Ovary (tissue), 9 donors: ENCODE data around the gene DSCAML1. TPM values are rescaled to one million over a fixed set of nuclear protein-coding genes. Genes with fewer than 3 reads are reported as not detected.
A peak's percentile ranks its signal among the peaks of the same experiment; 100 is the strongest.

Experiments
- DNase-seq, 5 donors: peaks; one replicate each; pipeline ENCODE4 v3.0.0-alpha.2; 2019 to 2020
- H3K27ac ChIP-seq, 2 donors: fragments of 200-600 bp; one replicate each; pipeline versions ENCODE4 v1.5.1 to v1.8.0; 2019 to 2022
- H3K27me3 ChIP-seq: fragments of 200-600 bp; one replicate; pipeline ENCODE4 v1.8.0; 2022
- H3K36me3 ChIP-seq: fragments of 200-600 bp; sonication (generic); one replicate; pipeline ENCODE4 v1.5.1; 2019
- H3K4me1 ChIP-seq: one replicate; pipeline ENCODE4 v1.8.1; 2013; ENCODE audit warnings: mild to moderate bottlenecking, moderate library complexity; ENCODE audit not compliant: insufficient read depth
- H3K4me3 ChIP-seq: fragments of 200-600 bp; sonication (generic); one replicate; pipeline ENCODE4 v1.5.1; 2017
- H3K9me3 ChIP-seq, 2 donors: fragments of 200-600 bp in 1 of 2; sonication (generic) in 1 of 2; one replicate each; pipeline versions ENCODE4 v1.5.1 to v1.8.1; 2013 to 2019; ENCODE audit warnings: mild to moderate bottlenecking in 1 of 2, moderate library complexity in 1 of 2
- EP300 ChIP-seq: sonication (generic); formaldehyde crosslinking; IDR thresholded peaks from one replicate; pipeline ENCODE4 v1.6.1; 2017; ENCODE audit warnings: antibody characterized with exemption
- POLR2A ChIP-seq: fragments of 450-650 bp; IDR thresholded peaks from one replicate; pipeline ENCODE4 v1.6.1; 2017; ENCODE audit warnings: antibody characterized with exemption, mild to moderate bottlenecking, moderate library complexity
- WGBS, 3 donors: extraction: QIAGEN DNeasy Blood & Tissue Kit in 1 of 3; methylation state at CpG; one replicate each; pipeline versions ENCODE4 v1.1.5 to v1.1.7; 2013 to 2017; 5-methylcytosine and 5-hydroxymethylcytosine counted together
- intact Hi-C, 4 donors: fragments of 100-400 bp; cut with DNase I; formaldehyde crosslinking; loops; one replicate each; pipeline versions ENCODE4 v1.11.0 to v1.15.1; 2022 to 2023
- polyA plus RNA-seq, 2 donors: library from polyadenylated mRNA; stranded (reverse); fragments of 200-250 nt in 1 of 2; fragments of 350-450 nt in 1 of 2; fragmentation: Illumina TruSeq in 1 of 2; extraction: RNeasy Lipid Tissue Mini Kit (QIAGEN cat#74804) in 1 of 2; gene quantifications; one replicate each; pipeline ENCODE4 v1.2.3, GENCODE V29; 2013 to 2014
- total RNA-seq, 7 donors: library from RNA; depleted of rRNA in 2 of 7; stranded (reverse); fragments of >200 nt in 2 of 7; fragmentation: NEBNext Ultra II Directional in 3 of 7; extraction: Animal tissue kit (Norgen Biotek cat#: 25700) in 3 of 7; gene quantifications; one replicate each; pipeline versions ENCODE4 v1.1.0 to v1.2.4, GENCODE V29; 2016 to 2023
- TF ChIP-seq, protein P1 (sequence below), 3 donors: fragments of 450-650 bp in 2 of 3; fragments of 200-600 bp in 1 of 3; IDR thresholded peaks; one replicate each; pipeline versions ENCODE4 v1.5.1 to v1.8.0; 2016 to 2022; ENCODE audit warnings: antibody characterized with exemption in 3 of 3, mild to moderate bottlenecking in 1 of 3
- donor health status: DM: no; HTN: no; CAD: no; lungs with moderate emphysema.
- donor health status: DM: no; HTN: no; CAD: no.
- donor health status: Bipolar disorder and iron deficiency.
- donor health status: DM: yes; HTN: yes; CAD: no.
- donor health status: DM: no; HTN: no; CAD: no.
- donor health status: DM: yes; HTN: yes; CAD: no.

Gene DSCAML1
- total and polyA plus RNA-seq, 9 donors: 0.77 to 16.5 (median 10.6) TPM

DNA sequence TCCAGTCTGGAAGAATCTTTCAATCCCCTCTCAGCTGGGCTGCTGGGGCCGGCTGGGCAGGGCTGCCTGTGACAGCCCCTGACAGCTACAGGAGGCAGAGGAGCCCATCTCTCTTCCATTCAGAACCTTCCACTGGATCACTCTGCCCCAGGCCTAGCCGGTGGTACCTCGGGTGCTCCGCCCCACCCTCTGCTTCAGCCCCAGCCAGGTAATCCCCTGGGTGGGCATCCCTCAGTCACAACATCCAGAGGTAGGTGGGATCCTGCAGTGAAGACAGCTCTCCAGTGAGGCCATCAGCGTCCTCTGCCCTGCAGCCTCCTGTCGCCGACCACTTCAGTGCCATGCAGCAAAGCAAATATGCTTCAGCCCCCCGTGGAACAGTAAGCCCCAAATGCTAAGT, 223.7 kb downstream of the DSCAML1 start:
- WGBS, 3 donors: 88 to 93% (median 89%) methylated on average over 8 of the region's 8 CpGs
- H3K27ac ChIP-seq: no peak overlapping the region
- DNase-seq: peak in 1 of 5 donors; percentile 12
- TF ChIP-seq POLR2A (no peak), EP300 (no peak)
- TF ChIP-seq, protein P1, sequence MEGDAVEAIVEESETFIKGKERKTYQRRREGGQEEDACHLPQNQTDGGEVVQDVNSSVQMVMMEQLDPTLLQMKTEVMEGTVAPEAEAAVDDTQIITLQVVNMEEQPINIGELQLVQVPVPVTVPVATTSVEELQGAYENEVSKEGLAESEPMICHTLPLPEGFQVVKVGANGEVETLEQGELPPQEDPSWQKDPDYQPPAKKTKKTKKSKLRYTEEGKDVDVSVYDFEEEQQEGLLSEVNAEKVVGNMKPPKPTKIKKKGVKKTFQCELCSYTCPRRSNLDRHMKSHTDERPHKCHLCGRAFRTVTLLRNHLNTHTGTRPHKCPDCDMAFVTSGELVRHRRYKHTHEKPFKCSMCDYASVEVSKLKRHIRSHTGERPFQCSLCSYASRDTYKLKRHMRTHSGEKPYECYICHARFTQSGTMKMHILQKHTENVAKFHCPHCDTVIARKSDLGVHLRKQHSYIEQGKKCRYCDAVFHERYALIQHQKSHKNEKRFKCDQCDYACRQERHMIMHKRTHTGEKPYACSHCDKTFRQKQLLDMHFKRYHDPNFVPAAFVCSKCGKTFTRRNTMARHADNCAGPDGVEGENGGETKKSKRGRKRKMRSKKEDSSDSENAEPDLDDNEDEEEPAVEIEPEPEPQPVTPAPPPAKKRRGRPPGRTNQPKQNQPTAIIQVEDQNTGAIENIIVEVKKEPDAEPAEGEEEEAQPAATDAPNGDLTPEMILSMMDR (IDR thresholded peaks at IDR 0.05): no peak
- no peaks in the 10 kb centered on the region for H3K27me3 ChIP-seq
- no peak overlapping the region for H3K4me3 ChIP-seq
- no peaks in the 10 kb centered on the region for H3K9me3 ChIP-seq
- no peaks in the 10 kb centered on the region for H3K4me1 ChIP-seq
- intact Hi-C loops: no loop called here
- H3K36me3 ChIP-seq: no peaks in the 10 kb centered on the region

GRCh38 chr11:117572671-117573070, 224.3 kb downstream of the DSCAML1 start:
- Histone ChIP-seq H3K27me3 (no peaks in the 10 kb centered on the region), H3K36me3 (no peaks in the 10 kb centered on the region), H3K27ac (no peak overlapping the region), H3K4me1 (no peaks in the 10 kb centered on the region), H3K9me3 (no peaks in the 10 kb centered on the region), H3K4me3 (no peak overlapping the region)
- TF ChIP-seq, protein P1 (IDR thresholded peaks at IDR 0.05): no peak
- no peak for TF ChIP-seq POLR2A
- no peak for TF ChIP-seq EP300
- intact Hi-C loops: no loop called here
- WGBS, 3 donors: 89 to 93% (median 92%) methylated on average over 5 of the region's 5 CpGs
- peak in 1 of 5 donors; percentile 7 for DNase-seq

DNA sequence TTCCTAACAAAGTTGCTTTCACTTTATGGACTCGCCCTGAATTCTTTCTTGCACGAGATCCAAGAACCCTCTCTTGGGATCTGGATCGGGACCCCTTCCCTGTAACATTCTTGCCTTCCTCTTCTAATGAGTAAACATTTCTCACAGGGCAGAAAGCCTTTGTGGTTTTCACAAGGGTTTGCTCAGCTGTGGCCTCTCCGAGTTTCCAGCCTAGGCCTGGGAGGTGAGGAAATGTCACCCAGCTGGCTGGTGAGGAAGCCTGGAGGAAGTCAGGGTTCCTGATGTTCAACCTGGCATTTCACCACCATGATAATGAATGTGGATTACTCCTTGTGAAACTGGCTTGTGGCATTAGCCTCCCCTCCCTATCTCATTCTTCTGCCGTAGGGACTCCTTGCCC, 224.9 kb downstream of the DSCAML1 start:
- no peak overlapping the region for H3K4me3 ChIP-seq
- TF ChIP-seq EP300 (no peak), POLR2A (no peak)
- TF ChIP-seq, protein P1 (IDR thresholded peaks at IDR 0.05): no peak
- no peaks in the 10 kb centered on the region for H3K36me3 ChIP-seq
- WGBS, 3 donors: 70 to 77% (median 70%) methylated on average over 5 of the region's 5 CpGs
- H3K27ac ChIP-seq: no peak overlapping the region
- H3K27me3 ChIP-seq: no peaks in the 10 kb centered on the region
- intact Hi-C loops: no loop called here
- DNase-seq: peak in 1 of 5 donors; percentile 17
- H3K4me1 ChIP-seq: no peaks in the 10 kb centered on the region
- H3K9me3 ChIP-seq: no peaks in the 10 kb centered on the region

GRCh38 chr11:117570701-117571100, 226.3 kb downstream of the DSCAML1 start:
- no peaks in the 10 kb centered on the region for H3K27me3 ChIP-seq
- no peak overlapping the region for H3K27ac ChIP-seq
- no peaks in the 10 kb centered on the region for H3K36me3 ChIP-seq
- H3K4me3 ChIP-seq: no peak overlapping the region
- DNase-seq: peak in 1 of 5 donors; percentile 33
- no peaks in the 10 kb centered on the region for H3K4me1 ChIP-seq
- intact Hi-C loops: no loop called here
- no peak for TF ChIP-seq EP300
- TF ChIP-seq, protein P1 (IDR thresholded peaks at IDR 0.05): no peak
- TF ChIP-seq POLR2A: no peak
- 64 to 70% (median 67%) methylated on average over 5 of the region's 5 CpGs for WGBS, 3 donors
- H3K9me3 ChIP-seq: no peaks in the 10 kb centered on the region
